Vagina (tissue), 2 donors: Measurements from ENCODE around the gene ZNF667. TPM values are rescaled to one million over a fixed set of nuclear protein-coding genes. Genes with fewer than 3 reads are reported as not detected.

Source experiments
- DNase-seq, 2 donors: peaks; one replicate each; pipeline ENCODE4 v3.0.0-alpha.2; 2017; ENCODE audit errors: extremely low spot score in 2 of 2
- H3K27ac ChIP-seq: fragments of 200-600 bp; sonication (generic); one replicate; pipeline ENCODE4 v1.5.1; 2019
- H3K27me3 ChIP-seq: fragments of 200-600 bp; sonication (generic); one replicate; pipeline ENCODE4 v1.5.1; 2019
- H3K36me3 ChIP-seq, 2 donors: fragments of 200-600 bp; sonication (generic); one replicate each; pipeline ENCODE4 v1.5.1; 2017 to 2019
- H3K4me1 ChIP-seq: fragments of 200-600 bp; sonication (generic); one replicate; pipeline ENCODE4 v1.5.1; 2019
- H3K4me3 ChIP-seq, 2 donors: fragments of 200-600 bp; sonication (generic); 1 replicate in 1 of 2; 2 replicates in 1 of 2; pipeline ENCODE4 v1.5.1; 2016 to 2019
- H3K9me3 ChIP-seq: fragments of 200-600 bp; sonication (generic); one replicate; pipeline ENCODE4 v1.5.1; 2019
- POLR2A ChIP-seq, 2 donors: fragments of 450-650 bp; IDR thresholded peaks; one replicate each; pipeline ENCODE4 v1.6.1; 2017; ENCODE audit warnings: antibody characterized with exemption in 2 of 2, mild to moderate bottlenecking in 2 of 2, moderate library complexity in 2 of 2
- POLR2AphosphoS5 ChIP-seq, 2 donors: sonication (generic); formaldehyde crosslinking; IDR thresholded peaks; one replicate each; pipeline ENCODE4 v1.9.0; 2017; ENCODE audit warnings: antibody characterized with exemption in 2 of 2, mild to moderate bottlenecking in 2 of 2, low read depth in 1 of 2; ENCODE audit not compliant: insufficient read depth in 1 of 2
- intact Hi-C: fragments of 100-400 bp; cut with DNase I; formaldehyde crosslinking; loops from one replicate; pipeline ENCODE4 v1.15.1; 2023
- total RNA-seq: library from RNA; depleted of rRNA; stranded (reverse); fragments of >200 nt; gene quantifications from one replicate; pipeline ENCODE4 v1.2.3, GENCODE V29; 2016
- TF ChIP-seq, protein P1 (sequence below), 3 experiments: fragments of 450-650 bp in 2 of 3; fragments of 200-600 bp in 1 of 3; sonication (generic) in 1 of 3; IDR thresholded peaks; one replicate each; pipeline ENCODE4 v1.5.1; 2017 to 2019; ENCODE audit warnings: antibody characterized with exemption in 3 of 3, mild to moderate bottlenecking in 2 of 3, moderate library complexity in 2 of 3

The ZNF667 gene
- total RNA-seq, 1 donor from 2014 or later: 2.5 TPM

- Histone ChIP-seq H3K4me3 (no peak overlapping the region), H3K4me1 (no peaks in the 10 kb centered on the region), H3K36me3 (peaks cover 0 to 47% of the 10 kb centered on the region in 2 donors), H3K27ac (no peak overlapping the region), H3K27me3 (no peaks in the 10 kb centered on the region), H3K9me3 (peaks cover 74% of the 10 kb centered on the region)
- DNase-seq: no peak
- TF ChIP-seq, protein P1, sequence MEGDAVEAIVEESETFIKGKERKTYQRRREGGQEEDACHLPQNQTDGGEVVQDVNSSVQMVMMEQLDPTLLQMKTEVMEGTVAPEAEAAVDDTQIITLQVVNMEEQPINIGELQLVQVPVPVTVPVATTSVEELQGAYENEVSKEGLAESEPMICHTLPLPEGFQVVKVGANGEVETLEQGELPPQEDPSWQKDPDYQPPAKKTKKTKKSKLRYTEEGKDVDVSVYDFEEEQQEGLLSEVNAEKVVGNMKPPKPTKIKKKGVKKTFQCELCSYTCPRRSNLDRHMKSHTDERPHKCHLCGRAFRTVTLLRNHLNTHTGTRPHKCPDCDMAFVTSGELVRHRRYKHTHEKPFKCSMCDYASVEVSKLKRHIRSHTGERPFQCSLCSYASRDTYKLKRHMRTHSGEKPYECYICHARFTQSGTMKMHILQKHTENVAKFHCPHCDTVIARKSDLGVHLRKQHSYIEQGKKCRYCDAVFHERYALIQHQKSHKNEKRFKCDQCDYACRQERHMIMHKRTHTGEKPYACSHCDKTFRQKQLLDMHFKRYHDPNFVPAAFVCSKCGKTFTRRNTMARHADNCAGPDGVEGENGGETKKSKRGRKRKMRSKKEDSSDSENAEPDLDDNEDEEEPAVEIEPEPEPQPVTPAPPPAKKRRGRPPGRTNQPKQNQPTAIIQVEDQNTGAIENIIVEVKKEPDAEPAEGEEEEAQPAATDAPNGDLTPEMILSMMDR (IDR thresholded peaks at IDR 0.05): no peak
- TF ChIP-seq POLR2A (IDR thresholded peaks at IDR 0.05) (no peak), POLR2AphosphoS5 (IDR thresholded peaks at IDR 0.05; ENCODE audit: insufficient read depth in 1 of 2, low read depth in 1 of 2) (no peak)
- intact Hi-C loops: no loop called here
Measured at GRCh38 chr19:56441206-56441792, 35.8 kb downstream of the ZNF667 start.

- no peak for DNase-seq
- H3K36me3 ChIP-seq: peaks cover 3 to 46% of the 10 kb centered on the region in 2 donors
- intact Hi-C loops: no loop called here
- H3K27me3 ChIP-seq: no peaks in the 10 kb centered on the region
- no peak for TF ChIP-seq POLR2A (IDR thresholded peaks at IDR 0.05)
- TF ChIP-seq, protein P1 (IDR thresholded peaks at IDR 0.05): no peak
- TF ChIP-seq POLR2AphosphoS5 (IDR thresholded peaks at IDR 0.05; ENCODE audit: insufficient read depth in 1 of 2, low read depth in 1 of 2): no peak
- H3K9me3 ChIP-seq: peaks cover 93% of the 10 kb centered on the region
- H3K27ac ChIP-seq: no peak overlapping the region
- no peak overlapping the region for H3K4me3 ChIP-seq
- no peaks in the 10 kb centered on the region for H3K4me1 ChIP-seq
Measured at GRCh38 chr19:56423985-56424353, 53.2 kb downstream of the ZNF667 start.

GRCh38 chr19:56423276-56423984 lies 53.7 kb downstream of the ZNF667 start:
- Histone ChIP-seq H3K27ac (no peak overlapping the region), H3K36me3 (peaks cover 3 to 51% of the 10 kb centered on the region in 2 donors), H3K4me1 (no peaks in the 10 kb centered on the region), H3K9me3 (peaks cover 93% of the 10 kb centered on the region), H3K27me3 (no peaks in the 10 kb centered on the region), H3K4me3 (no peak overlapping the region)
- intact Hi-C loops: no loop called here
- TF ChIP-seq, protein P1 (IDR thresholded peaks at IDR 0.05): no peak
- TF ChIP-seq POLR2AphosphoS5 (IDR thresholded peaks at IDR 0.05; ENCODE audit: insufficient read depth in 1 of 2, low read depth in 1 of 2): no peak
- TF ChIP-seq POLR2A (IDR thresholded peaks at IDR 0.05): no peak
- DNase-seq: no peak

DNA sequence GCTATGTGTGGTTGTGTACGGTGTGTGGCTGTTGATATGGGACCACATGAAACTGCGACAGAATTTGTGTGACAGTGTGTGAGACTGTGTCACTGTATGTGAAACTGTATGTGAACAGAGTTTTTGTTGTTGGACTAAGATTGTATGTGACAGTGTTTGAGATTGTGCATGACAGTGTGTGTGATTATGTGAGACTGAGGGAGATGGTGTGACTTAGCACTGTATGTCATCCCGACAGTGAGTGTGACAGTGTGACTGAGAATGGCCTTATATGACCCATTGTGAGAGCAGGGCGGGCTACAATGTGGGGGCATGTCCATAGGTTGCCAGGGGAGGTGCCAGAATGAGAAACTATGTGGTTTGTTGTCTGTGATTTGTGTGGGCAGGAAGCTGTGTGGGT lies 72.1 kb downstream of the ZNF667 start:
- intact Hi-C loops: no loop called here

More for the DNA sequence above, 72.1 kb downstream of the ZNF667 start:
- H3K9me3 ChIP-seq: peaks cover 27% of the 10 kb centered on the region
- peak overlapping the region; percentile 62 to 65 for H3K4me3 ChIP-seq
- no peaks in the 10 kb centered on the region for H3K27me3 ChIP-seq
- peaks cover 7 to 44% of the 10 kb centered on the region in 2 donors for H3K36me3 ChIP-seq
- DNase-seq: no peak
- peaks cover 19% of the 10 kb centered on the region for H3K4me1 ChIP-seq
- no peak overlapping the region for H3K27ac ChIP-seq
- TF ChIP-seq, protein P1 (IDR thresholded peaks at IDR 0.05): no peak
- no peak for TF ChIP-seq POLR2AphosphoS5 (IDR thresholded peaks at IDR 0.05; ENCODE audit: insufficient read depth in 1 of 2, low read depth in 1 of 2)
- TF ChIP-seq POLR2A (IDR thresholded peaks at IDR 0.05): no peak
